HepG2 (cell line): ENCODE data around the gene TMCO2. TPM values are rescaled to one million over a fixed set of nuclear protein-coding genes. Genes with fewer than 3 reads are reported as not detected.

Source experiments
- ATAC-seq: fragments of 200-7000 bp; cut with Tn5 transposase; 3 replicates; pipeline ENCODE4 v1.9.1; 2020; ENCODE audit warnings: mild to moderate bottlenecking, moderate library complexity
- BruUV-seq: library from RNA; stranded (reverse); fragments of 400-500 nt; replicated peaks from 2 replicates; lab custom pipeline; 2021; lab: Mats Ljungman, UMichigan
- CTCF ChIA-PET: fragments of 300-600 bp; formaldehyde crosslinking; extraction: SDS; loops from one replicate; lab custom pipeline; 2021; ENCODE audit warnings: low total read pairs, inconsistent platforms, low intra/inter-chr PET ratio; lab: Yijun Ruan, JAX
- POLR2A ChIA-PET: fragments of 350-600 bp; sonication (Branson Sonifier 250); formaldehyde crosslinking; loops from one replicate; lab custom pipeline; 2020; ENCODE audit warnings: antibody characterized with exemption, inconsistent platforms; lab: Yijun Ruan, JAX
- DNase-seq: peaks from one replicate; pipeline ENCODE4 v3.0.0-alpha.2; 2015; ENCODE audit warnings: low spot score
- FAIRE-seq: peaks from 3 replicates; lab custom pipeline; 2011; peaks lifted over from hg19 to GRCh38; lab: Jason Lieb, UNC
- H2AFZ ChIP-seq: one replicate; pipeline ENCODE4 v1.6.1; 2011; ENCODE audit warnings: low read length, inconsistent platforms
- H3K27ac ChIP-seq: fragments of 300-600 bp; 3 replicates; pipeline ENCODE4 v1.8.0; 2011; ENCODE audit warnings: mixed run types, mild to moderate bottlenecking, mixed read lengths, low read length, inconsistent platforms; ENCODE audit not compliant: insufficient read depth; ENCODE audit errors: extremely low read length
- H3K27me3 ChIP-seq, 2 experiments: fragments of 200-600 bp in 1 of 2; 2 replicates in 1 of 2; 3 replicates in 1 of 2; pipeline versions ENCODE4 v1.6.0 to v1.8.0; 2011; ENCODE audit warnings: low read length in 2 of 2, mild to moderate bottlenecking in 2 of 2, moderate library complexity in 2 of 2, inconsistent platforms in 1 of 2; ENCODE audit not compliant: insufficient read depth in 2 of 2, control insufficient read depth in 1 of 2
- H3K36me3 ChIP-seq, 2 experiments: fragments of 200-600 bp in 1 of 2; replicated peaks in 1 of 2; 2 replicates in 1 of 2; 3 replicates in 1 of 2; pipeline versions ENCODE4 v1.5.1 to v1.8.0; 2011; ENCODE audit warnings: low read length in 2 of 2, inconsistent platforms in 1 of 2; ENCODE audit not compliant: insufficient read depth in 2 of 2, control insufficient read depth in 1 of 2
- H3K4me1 ChIP-seq: 2 replicates; pipeline ENCODE4 v1.5.1; 2012; ENCODE audit warnings: low read length, inconsistent platforms; ENCODE audit not compliant: insufficient read depth
- H3K4me2 ChIP-seq: 2 replicates; pipeline ENCODE4 v1.6.0; 2011; ENCODE audit warnings: low read depth, low read length, inconsistent platforms
- H3K4me3 ChIP-seq, 3 experiments: fragments of 200-600 bp in 1 of 3; sonication (generic), shearing (Covaris generic) in 1 of 3; replicated peaks in 1 of 3; 2 replicates each; pipeline ENCODE4 v1.5.1; 2011 to 2016; ENCODE audit warnings: low read length in 3 of 3, inconsistent platforms in 2 of 3, low read depth in 2 of 3, mild to moderate bottlenecking in 2 of 3, control low read depth in 1 of 3, mixed read lengths in 1 of 3; ENCODE audit not compliant: insufficient read depth in 1 of 3
- H3K79me2 ChIP-seq: one replicate; pipeline ENCODE4 v1.6.1; 2011; ENCODE audit warnings: low read length, inconsistent platforms; ENCODE audit not compliant: insufficient read depth
- H3K9ac ChIP-seq: 2 replicates; pipeline ENCODE4 v1.6.0; 2011; ENCODE audit warnings: mild to moderate bottlenecking, low read depth, low read length, inconsistent platforms; ENCODE audit not compliant: insufficient read depth
- H3K9me3 ChIP-seq: 2 replicates; pipeline ENCODE4 v1.5.1; 2012; ENCODE audit warnings: mild to moderate bottlenecking, low read length
- H4K20me1 ChIP-seq: 2 replicates; pipeline ENCODE4 v1.6.0; 2011; ENCODE audit warnings: inconsistent platforms, mild to moderate bottlenecking, low read length, moderate library complexity; ENCODE audit not compliant: insufficient read depth
- CCDC6 ChIP-seq: sonication (generic); formaldehyde crosslinking; IDR thresholded peaks from 2 replicates; pipeline ENCODE4 v1.8.1; 2022; ENCODE audit warnings: mild to moderate bottlenecking, missing genetic modification reagents, moderate library complexity
- FIP1L1 ChIP-seq: fragments of 200-400 bp; formaldehyde crosslinking; IDR thresholded peaks from 2 replicates; pipeline ENCODE4 v1.6.1; 2018; ENCODE audit warnings: low read depth, mild to moderate bottlenecking, low read length, moderate library complexity, borderline replicate concordance; ENCODE audit not compliant: insufficient read depth
- HHEX ChIP-seq: IDR thresholded peaks from 2 replicates; pipeline ENCODE4 v1.6.1; 2016; ENCODE audit warnings: control low read depth
- HNRNPH1 ChIP-seq: fragments of 200-400 bp; formaldehyde crosslinking; optimal IDR thresholded peaks from 2 replicates; pipeline ENCODE3; 2017; ENCODE audit warnings: mild to moderate bottlenecking, low read depth, low read length
- HOXD1 ChIP-seq: sonication (generic); formaldehyde crosslinking; IDR thresholded peaks from 2 replicates; pipeline ENCODE4 v1.5.0; 2020; ENCODE audit warnings: missing genetic modification reagents
- KDM6A ChIP-seq: IDR thresholded peaks from 2 replicates; pipeline ENCODE4 v1.6.1; 2016; ENCODE audit warnings: low read depth
- MAFF ChIP-seq: IDR thresholded peaks from 2 replicates; pipeline ENCODE4 v1.6.1; 2011; ENCODE audit warnings: low read depth, low read length, improper control_type of control experiment
- MAFK ChIP-seq, 2 experiments: IDR thresholded peaks in 1 of 2; conservative IDR thresholded peaks in 1 of 2; 2 replicates each; pipeline ENCODE4 v1.6.1; 2011; ENCODE audit warnings: improper control_type of control experiment in 2 of 2, low read length in 2 of 2
- RBM22 ChIP-seq: fragments of 200-400 bp; formaldehyde crosslinking; optimal IDR thresholded peaks from 2 replicates; pipeline ENCODE3; 2017; ENCODE audit warnings: mild to moderate bottlenecking, low read length, moderate library complexity
- RFX5 ChIP-seq: IDR thresholded peaks from 2 replicates; pipeline ENCODE4 v1.6.1; 2011; ENCODE audit warnings: low read depth, low read length, improper control_type of control experiment
- ZFP36L1 ChIP-seq: sonication (generic); formaldehyde crosslinking; IDR thresholded peaks from 2 replicates; pipeline ENCODE4 v1.8.0; 2022; ENCODE audit warnings: mild to moderate bottlenecking, missing genetic modification reagents, moderate library complexity
- ZNF775 ChIP-seq: sonication (generic); formaldehyde crosslinking; IDR thresholded peaks from 2 replicates; pipeline ENCODE4 v1.4.0; 2020; ENCODE audit warnings: missing genetic modification reagents, mild to moderate bottlenecking, moderate library complexity, borderline replicate concordance
- ZNF850 ChIP-seq: sonication (generic); formaldehyde crosslinking; conservative IDR thresholded peaks from 2 replicates; pipeline ENCODE4 v1.9.0; 2021; ENCODE audit warnings: mild to moderate bottlenecking, missing genetic modification reagents
- ZSCAN31 ChIP-seq: sonication (generic); formaldehyde crosslinking; IDR thresholded peaks from 2 replicates; pipeline ENCODE4 v1.5.0; 2020; ENCODE audit warnings: low read depth, mild to moderate bottlenecking, missing genetic modification reagents
- WGBS: methylation state at CpG from one replicate; pipeline ENCODE4 v1.1.6; 2017; ENCODE audit warnings: low lambda C conversion rate; 5-methylcytosine and 5-hydroxymethylcytosine counted together
- in situ Hi-C: cut with HindIII; loops from 2 replicates; pipeline ENCODE4 v1.10.0; 2017; ENCODE audit warnings: low pct_unique_long_range_greater_than_20kb; ENCODE audit not compliant: extremely low pct_ligation_motif_present
- intact Hi-C: fragments of 100-400 bp; cut with micrococcal nuclease; formaldehyde crosslinking; loops from one replicate; pipeline ENCODE4 v1.10.0; 2022; ENCODE audit not compliant: unreplicated experiment
- polyA plus RNA-seq, 8 experiments: library from polyadenylated mRNA; depleted of rRNA in 3 of 8; stranded (reverse) in 7 of 8; unstranded in 1 of 8; fragments of >200 nt; fragmentation: Illumina TruSeq in 4 of 8; extraction: Trizol in 4 of 8; gene quantifications; 2 replicates each; pipeline versions ENCODE4 v1.2.1 to v1.2.3, GENCODE V29; 2011 to 2016; ENCODE audit warnings: low read depth in 4 of 8, missing spikeins in 1 of 8, mixed read lengths in 1 of 8; ENCODE audit not compliant: insufficient read depth in 1 of 8
- total RNA-seq, 5 experiments: library from RNA; depleted of rRNA; stranded (reverse); fragments of >200 nt; fragmentation: Illumina TruSeq; extraction: Trizol; gene quantifications; 2 replicates each; pipeline ENCODE4 v1.2.3, GENCODE V29; 2016; ENCODE audit warnings: low read depth in 1 of 5
- TF ChIP-seq, protein P1 (sequence below): sonication (generic); formaldehyde crosslinking; IDR thresholded peaks from 2 replicates; pipeline ENCODE4 v1.4.0; 2020; ENCODE audit warnings: mild to moderate bottlenecking, missing genetic modification reagents
- TF ChIP-seq, protein P2 (sequence below): sonication (generic); formaldehyde crosslinking; IDR thresholded peaks from 2 replicates; pipeline ENCODE4 v1.9.0; 2021; ENCODE audit warnings: mild to moderate bottlenecking, missing genetic modification reagents

The TMCO2 gene
- total and polyA plus RNA-seq, 2 of the 13 experiments (the other 11 are each of a cell fraction or from before 2014, with no cell fraction given) = not detected

DNA sequence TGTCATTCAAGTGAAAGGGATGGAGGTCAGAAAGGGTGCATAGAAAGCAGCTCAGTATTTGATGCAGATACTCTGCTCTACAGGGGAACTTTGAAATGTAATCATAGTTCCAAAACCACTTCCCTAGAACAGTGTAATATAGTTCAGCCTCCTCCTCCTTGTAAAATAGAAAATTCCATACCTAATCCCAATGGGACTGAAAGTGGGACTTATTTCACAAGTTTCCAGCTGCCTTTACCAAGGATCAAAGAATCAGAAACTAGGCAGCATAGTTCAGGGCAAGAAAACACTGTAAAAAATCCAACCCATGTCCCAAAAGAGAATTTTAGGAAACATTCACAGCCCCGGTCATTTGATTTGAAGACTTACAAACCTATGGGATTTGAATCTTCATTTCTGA lies 8.1 kb upstream of the TMCO2 start (continued):
- TF ChIP-seq ZNF775 (no peak), CCDC6 (CRISPR knock-in tag) (no peak), HOXD1 (CRISPR knock-in tag) (no peak)

DNA sequence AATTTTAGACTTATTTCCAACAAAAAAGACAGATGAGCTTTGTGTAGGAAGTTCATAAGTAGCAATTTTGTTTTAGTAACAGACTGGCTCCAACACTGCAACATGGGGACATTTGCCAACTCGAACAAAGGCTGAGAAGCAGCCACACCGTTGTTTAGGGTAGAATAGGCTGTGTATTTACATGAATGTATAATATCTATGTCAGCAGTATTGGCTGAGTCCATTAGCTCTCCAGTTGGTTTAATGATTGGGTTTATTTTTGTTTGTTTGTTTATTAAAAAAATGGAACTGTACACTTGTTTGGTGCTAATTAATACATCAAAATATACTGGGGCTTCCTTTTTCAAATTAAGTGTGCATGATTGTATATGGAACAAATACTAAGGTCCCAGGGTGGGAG lies 7.3 kb upstream of the TMCO2 start:
- no peak overlapping the region for H3K4me2 ChIP-seq
- H2AFZ ChIP-seq = no peak overlapping the region
- H3K9ac ChIP-seq = no peak overlapping the region
- H3K27ac ChIP-seq = no peak overlapping the region
- no peaks in the 10 kb centered on the region for H3K79me2 ChIP-seq
- H3K4me1 ChIP-seq = peaks cover 21% of the 10 kb centered on the region
- intact Hi-C loops (no loop called here), in situ Hi-C loops (no loop called here)
- BruUV-seq = no TSS peak
- ATAC-seq (no peak), FAIRE-seq (no peak), DNase-seq (no peak)
- H4K20me1 ChIP-seq = no peaks in the 10 kb centered on the region
- no peaks in the 10 kb centered on the region for H3K27me3 ChIP-seq
- 93% methylated on average over 2 of the region's 2 CpGs for WGBS
- POLR2A ChIA-PET = no interaction called here
- no peaks in the 10 kb centered on the region for H3K9me3 ChIP-seq
- H3K36me3 ChIP-seq = peaks cover 17 to 50% of the 10 kb centered on the region in 2 experiments
- CTCF ChIA-PET = no interaction called here
- H3K4me3 ChIP-seq = no peak overlapping the region
- TF ChIP-seq RFX5 (no peak), KDM6A (CRISPR knock-in tag) (no peak), ZSCAN31 (CRISPR knock-in tag) (no peak), FIP1L1 (no peak), HHEX (CRISPR knock-in tag) (no peak), MAFK (conservative IDR thresholded peaks at IDR 0.05 in 1 of 2, IDR thresholded peaks at IDR 0.05 in 1 of 2; ENCODE audit: low read length in 2 of 2) (peak; percentile 52 to 70), ZNF850 (no peak), HNRNPH1 (no peak), RBM22 (peak; percentile 43), MAFF (0 out of 2 replicates have a peak, but pooled peaks have one; percentile 41), ZFP36L1 (no peak)
- TF ChIP-seq, protein P1, sequence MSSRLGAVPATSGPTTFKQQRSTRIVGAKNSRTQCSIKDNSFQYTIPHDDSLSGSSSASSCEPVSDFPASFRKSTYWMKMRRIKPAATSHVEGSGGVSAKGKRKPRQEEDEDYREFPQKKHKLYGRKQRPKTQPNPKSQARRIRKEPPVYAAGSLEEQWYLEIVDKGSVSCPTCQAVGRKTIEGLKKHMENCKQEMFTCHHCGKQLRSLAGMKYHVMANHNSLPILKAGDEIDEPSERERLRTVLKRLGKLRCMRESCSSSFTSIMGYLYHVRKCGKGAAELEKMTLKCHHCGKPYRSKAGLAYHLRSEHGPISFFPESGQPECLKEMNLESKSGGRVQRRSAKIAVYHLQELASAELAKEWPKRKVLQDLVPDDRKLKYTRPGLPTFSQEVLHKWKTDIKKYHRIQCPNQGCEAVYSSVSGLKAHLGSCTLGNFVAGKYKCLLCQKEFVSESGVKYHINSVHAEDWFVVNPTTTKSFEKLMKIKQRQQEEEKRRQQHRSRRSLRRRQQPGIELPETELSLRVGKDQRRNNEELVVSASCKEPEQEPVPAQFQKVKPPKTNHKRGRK (CRISPR knock-in tag) = no peak
- TF ChIP-seq, protein P2, sequence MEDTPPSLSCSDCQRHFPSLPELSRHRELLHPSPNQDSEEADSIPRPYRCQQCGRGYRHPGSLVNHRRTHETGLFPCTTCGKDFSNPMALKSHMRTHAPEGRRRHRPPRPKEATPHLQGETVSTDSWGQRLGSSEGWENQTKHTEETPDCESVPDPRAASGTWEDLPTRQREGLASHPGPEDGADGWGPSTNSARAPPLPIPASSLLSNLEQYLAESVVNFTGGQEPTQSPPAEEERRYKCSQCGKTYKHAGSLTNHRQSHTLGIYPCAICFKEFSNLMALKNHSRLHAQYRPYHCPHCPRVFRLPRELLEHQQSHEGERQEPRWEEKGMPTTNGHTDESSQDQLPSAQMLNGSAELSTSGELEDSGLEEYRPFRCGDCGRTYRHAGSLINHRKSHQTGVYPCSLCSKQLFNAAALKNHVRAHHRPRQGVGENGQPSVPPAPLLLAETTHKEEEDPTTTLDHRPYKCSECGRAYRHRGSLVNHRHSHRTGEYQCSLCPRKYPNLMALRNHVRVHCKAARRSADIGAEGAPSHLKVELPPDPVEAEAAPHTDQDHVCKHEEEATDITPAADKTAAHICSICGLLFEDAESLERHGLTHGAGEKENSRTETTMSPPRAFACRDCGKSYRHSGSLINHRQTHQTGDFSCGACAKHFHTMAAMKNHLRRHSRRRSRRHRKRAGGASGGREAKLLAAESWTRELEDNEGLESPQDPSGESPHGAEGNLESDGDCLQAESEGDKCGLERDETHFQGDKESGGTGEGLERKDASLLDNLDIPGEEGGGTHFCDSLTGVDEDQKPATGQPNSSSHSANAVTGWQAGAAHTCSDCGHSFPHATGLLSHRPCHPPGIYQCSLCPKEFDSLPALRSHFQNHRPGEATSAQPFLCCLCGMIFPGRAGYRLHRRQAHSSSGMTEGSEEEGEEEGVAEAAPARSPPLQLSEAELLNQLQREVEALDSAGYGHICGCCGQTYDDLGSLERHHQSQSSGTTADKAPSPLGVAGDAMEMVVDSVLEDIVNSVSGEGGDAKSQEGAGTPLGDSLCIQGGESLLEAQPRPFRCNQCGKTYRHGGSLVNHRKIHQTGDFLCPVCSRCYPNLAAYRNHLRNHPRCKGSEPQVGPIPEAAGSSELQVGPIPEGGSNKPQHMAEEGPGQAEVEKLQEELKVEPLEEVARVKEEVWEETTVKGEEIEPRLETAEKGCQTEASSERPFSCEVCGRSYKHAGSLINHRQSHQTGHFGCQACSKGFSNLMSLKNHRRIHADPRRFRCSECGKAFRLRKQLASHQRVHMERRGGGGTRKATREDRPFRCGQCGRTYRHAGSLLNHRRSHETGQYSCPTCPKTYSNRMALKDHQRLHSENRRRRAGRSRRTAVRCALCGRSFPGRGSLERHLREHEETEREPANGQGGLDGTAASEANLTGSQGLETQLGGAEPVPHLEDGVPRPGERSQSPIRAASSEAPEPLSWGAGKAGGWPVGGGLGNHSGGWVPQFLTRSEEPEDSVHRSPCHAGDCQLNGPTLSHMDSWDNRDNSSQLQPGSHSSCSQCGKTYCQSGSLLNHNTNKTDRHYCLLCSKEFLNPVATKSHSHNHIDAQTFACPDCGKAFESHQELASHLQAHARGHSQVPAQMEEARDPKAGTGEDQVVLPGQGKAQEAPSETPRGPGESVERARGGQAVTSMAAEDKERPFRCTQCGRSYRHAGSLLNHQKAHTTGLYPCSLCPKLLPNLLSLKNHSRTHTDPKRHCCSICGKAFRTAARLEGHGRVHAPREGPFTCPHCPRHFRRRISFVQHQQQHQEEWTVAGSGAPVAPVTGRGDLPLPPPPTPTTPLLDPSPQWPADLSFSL (CRISPR knock-in tag) = no peak
